NCI-H2107 (cell line): ENCODE data around the gene GRAMD1C.
A peak's percentile ranks its signal among the peaks of the same experiment; 100 is the strongest.
"Not testable (repeated sequence)": the region's sequence is repeated elsewhere in the genome, so short reads cannot be mapped to it uniquely, and the experiment has no call there.

Experiments
- DNase-seq: peaks from one replicate; lab custom pipeline; 2025; lab: John Stamatoyannopoulos, UW

The GRAMD1C gene

GRCh38 chr3:113838631-113839209 lies at the start of gene GRAMD1C:
Gene GRAMD1C (plus strand): TSS chr3:113838788. CDS start chr3:113838910, 122 bp downstream.
- peak; percentile 88 for DNase-seq

- no peak for DNase-seq
Observed at GRCh38 chr3:113791381-113791780, 47.2 kb upstream of the GRAMD1C start.

- DNase-seq: no peak
Observed at GRCh38 chr3:113794526-113794925, 44.1 kb upstream of the GRAMD1C start.

- no peak for DNase-seq
Observed at GRCh38 chr3:113795693-113796092, 42.9 kb upstream of the GRAMD1C start.

GRCh38 chr3:113802795-113803455 lies 35.7 kb upstream of the GRAMD1C start:
- no peak for DNase-seq

GRCh38 chr3:113804661-113805060 lies 33.9 kb upstream of the GRAMD1C start:
- no peak for DNase-seq

- DNase-seq: no peak
Observed at GRCh38 chr3:113805249-113805648, 33.3 kb upstream of the GRAMD1C start.

GRCh38 chr3:113812854-113813253 lies 25.7 kb upstream of the GRAMD1C start:
- no peak for DNase-seq

GRCh38 chr3:113819866-113820265 lies 18.7 kb upstream of the GRAMD1C start:
- DNase-seq: no peak

- DNase-seq: no peak
Observed at GRCh38 chr3:113825090-113825489, 13.5 kb upstream of the GRAMD1C start.

GRCh38 chr3:113828600-113828999 lies 10.0 kb upstream of the GRAMD1C start:
- DNase-seq: no peak

GRCh38 chr3:113829576-113830354 lies 8.8 kb upstream of the GRAMD1C start:
- no peak for DNase-seq

- DNase-seq: no peak
Observed at GRCh38 chr3:113831103-113831355, 7.6 kb upstream of the GRAMD1C start.

GRCh38 chr3:113832477-113833164 lies 6.0 kb upstream of the GRAMD1C start:
- DNase-seq: no peak

GRCh38 chr3:113834983-113835382 lies 3.6 kb upstream of the GRAMD1C start:
- no peak for DNase-seq

- DNase-seq: no peak
Observed at GRCh38 chr3:113839551-113839950, 963 bp downstream of the GRAMD1C start.

GRCh38 chr3:113844622-113845222 lies 6.1 kb downstream of the GRAMD1C start:
- DNase-seq: peak; percentile 66

GRCh38 chr3:113847247-113847646 lies 8.7 kb downstream of the GRAMD1C start:
- DNase-seq: no peak

- DNase-seq: no peak
Observed at GRCh38 chr3:113847664-113848461, 9.3 kb downstream of the GRAMD1C start.

- not testable (repeated sequence) for DNase-seq
Observed at GRCh38 chr3:113849071-113849470, 10.5 kb downstream of the GRAMD1C start.

- DNase-seq: not testable (repeated sequence)
Observed at GRCh38 chr3:113849841-113850240, 11.3 kb downstream of the GRAMD1C start.

GRCh38 chr3:113850391-113850790 lies 11.8 kb downstream of the GRAMD1C start:
- not testable (repeated sequence) for DNase-seq
